T-cell (primary cell): ENCODE results near the gene ADCY1. TPM values are rescaled to one million over a fixed set of nuclear protein-coding genes. Genes with fewer than 3 reads are reported as not detected.

Experiments
- ATAC-seq, 4 experiments: fragments of 200-7000 bp in 3 of 4; fragments of 150-1000 bp in 1 of 4; cut with Tn5 transposase; replicated peaks in 1 of 4; 1 replicate in 3 of 4; 2 replicates in 1 of 4; pipeline ENCODE4 v1.10.0; 2021; ENCODE audit warnings: moderate library complexity in 3 of 4, mild to moderate bottlenecking in 2 of 4, moderate number of reproducible peaks in 1 of 4
- CTCF ChIA-PET, 2 donors: fragments of 300-600 bp; sonication (Branson Sonifier 250); formaldehyde crosslinking; loops; one replicate each; lab custom pipeline; 2022; ENCODE audit warnings: antibody characterized with exemption in 2 of 2; lab: Charles Lee
- POLR2A ChIA-PET, 2 donors: fragments of 300-600 bp; sonication (Branson Sonifier 250); formaldehyde crosslinking; loops; one replicate each; lab custom pipeline; 2022; ENCODE audit warnings: antibody characterized with exemption in 2 of 2; lab: Charles Lee
- DNase-seq, 35 experiments: peaks; one replicate each; pipeline versions ENCODE4 v3.0.0 to v3.0.0-alpha.2; 2013 to 2023
- H3K27ac ChIP-seq: one replicate; pipeline ENCODE4 v1.5.1; 2013; ENCODE audit warnings: low read length
- H3K27me3 ChIP-seq, 2 experiments: replicated peaks in 1 of 2; 1 replicate in 1 of 2; 2 replicates in 1 of 2; pipeline versions ENCODE4 v1.6.1 to v1.7.0; 2013; ENCODE audit warnings: low read length in 1 of 2, mixed read lengths in 1 of 2; ENCODE audit not compliant: control insufficient read depth in 2 of 2, insufficient read depth in 2 of 2; ENCODE audit errors: extremely low read depth in 1 of 2
- H3K36me3 ChIP-seq, 2 donors: 1 replicate in 1 of 2; 2 replicates in 1 of 2; pipeline versions ENCODE4 v1.6.1 to v1.7.0; 2013; ENCODE audit warnings: low read length in 1 of 2; ENCODE audit not compliant: control insufficient read depth in 2 of 2, insufficient read depth in 1 of 2; ENCODE audit errors: extremely low read depth in 1 of 2
- H3K4me1 ChIP-seq, 2 experiments: 1 replicate in 1 of 2; 2 replicates in 1 of 2; pipeline versions ENCODE4 v1.6.1 to v1.7.0; 2013; ENCODE audit warnings: low read length in 2 of 2, mixed read lengths in 1 of 2; ENCODE audit not compliant: insufficient read depth in 2 of 2, control insufficient read depth in 1 of 2; ENCODE audit errors: extremely low read depth in 1 of 2
- H3K4me3 ChIP-seq, 2 donors: 1 replicate in 1 of 2; 2 replicates in 1 of 2; pipeline versions ENCODE4 v1.5.1 to v1.7.0; 2013; ENCODE audit warnings: mild to moderate bottlenecking in 2 of 2, low read length in 1 of 2, moderate library complexity in 1 of 2; ENCODE audit not compliant: control insufficient read depth in 1 of 2; ENCODE audit errors: extremely low read depth in 1 of 2
- H3K9me3 ChIP-seq: 2 replicates; pipeline ENCODE4 v1.7.0; 2013
- H3K27ac Mint-ChIP-seq, 2 donors: one replicate each; pipeline ENCODE4 v1.8.0; 2020 to 2021; ENCODE audit warnings: mild to moderate bottlenecking in 2 of 2, mixed read lengths in 2 of 2
- H3K27me3 Mint-ChIP-seq, 2 donors: one replicate each; pipeline ENCODE4 v1.8.0; 2021 to 2022; ENCODE audit warnings: mixed read lengths in 2 of 2
- H3K36me3 Mint-ChIP-seq: one replicate; pipeline ENCODE4 v1.8.0; 2021; ENCODE audit warnings: mixed read lengths
- H3K4me1 Mint-ChIP-seq, 3 donors: one replicate each; pipeline ENCODE4 v1.8.0; 2020 to 2022; ENCODE audit warnings: mixed read lengths in 3 of 3, mild to moderate bottlenecking in 1 of 3
- H3K4me3 Mint-ChIP-seq, 3 donors: one replicate each; pipeline ENCODE4 v1.8.0; 2020 to 2022; ENCODE audit warnings: mild to moderate bottlenecking in 3 of 3, mixed read lengths in 3 of 3, moderate library complexity in 3 of 3
- H3K9me3 Mint-ChIP-seq, 3 donors: one replicate each; pipeline ENCODE4 v1.8.0; 2020 to 2022; ENCODE audit warnings: mixed read lengths in 3 of 3
- WGBS: methylation state at CpG from one replicate; pipeline ENCODE4 v1.1.5; 2013; ENCODE audit warnings: missing lambda C conversion rate; ENCODE audit not compliant: insufficient coverage; 5-methylcytosine and 5-hydroxymethylcytosine counted together
- total RNA-seq, 35 experiments: library from RNA in 6 of 35; stranded (reverse) in 6 of 35; fragments of 120-200 nt in 1 of 35; gene quantifications; one replicate each; pipeline versions ENCODE4 v1.2.1 to v1.2.4 and lab custom pipeline; 2013 to 2026

The ADCY1 gene
- total RNA-seq, 5 donors from 2014 or later (not counting 1 experiment from before 2014, with no cell fraction given), result 0.03 to 0.44 (median 0.05) TPM

DNA sequence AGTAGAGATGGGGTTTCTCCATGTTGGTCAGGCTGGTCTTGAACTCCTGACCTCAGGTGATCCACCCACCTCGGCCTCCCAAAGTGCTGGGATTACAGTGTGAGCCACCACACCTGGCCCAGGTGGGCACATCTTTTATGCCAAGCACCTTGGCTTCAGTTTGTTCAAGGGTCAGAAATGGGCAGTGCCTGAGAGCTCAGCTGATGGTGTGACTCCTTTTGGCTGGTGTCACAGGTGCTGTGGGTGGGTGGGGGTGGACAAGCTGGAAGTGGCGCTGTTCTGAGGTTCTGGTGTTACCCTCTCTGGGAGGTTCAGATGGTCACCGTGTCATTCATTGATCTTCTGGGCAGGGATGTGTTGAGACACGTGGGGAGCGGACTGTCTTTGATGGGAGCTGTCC is 11.5 kb downstream of the ADCY1 start:
- no peaks in the 10 kb centered on the region for H3K27me3 Mint-ChIP-seq
- H3K4me3 Mint-ChIP-seq, result no peak overlapping the region
- no peaks in the 10 kb centered on the region for H3K4me1 Mint-ChIP-seq
- Histone ChIP-seq H3K36me3 (no peaks in the 10 kb centered on the region), H3K27ac (no peak overlapping the region), H3K4me3 (no peak overlapping the region), H3K9me3 (no peaks in the 10 kb centered on the region), H3K27me3 (peaks cover 0 to 16% of the 10 kb centered on the region in 2 experiments), H3K4me1 (no peaks in the 10 kb centered on the region)
- no peaks in the 10 kb centered on the region for H3K36me3 Mint-ChIP-seq
- H3K9me3 Mint-ChIP-seq, result no peaks in the 10 kb centered on the region
- no peak overlapping the region for H3K27ac Mint-ChIP-seq
- POLR2A ChIA-PET, result no interaction called here
- CTCF ChIA-PET, result no interaction called here
- ATAC-seq (no peak), DNase-seq (no peak)
- 77% methylated on average over 5 of the region's 5 CpGs for WGBS

DNA sequence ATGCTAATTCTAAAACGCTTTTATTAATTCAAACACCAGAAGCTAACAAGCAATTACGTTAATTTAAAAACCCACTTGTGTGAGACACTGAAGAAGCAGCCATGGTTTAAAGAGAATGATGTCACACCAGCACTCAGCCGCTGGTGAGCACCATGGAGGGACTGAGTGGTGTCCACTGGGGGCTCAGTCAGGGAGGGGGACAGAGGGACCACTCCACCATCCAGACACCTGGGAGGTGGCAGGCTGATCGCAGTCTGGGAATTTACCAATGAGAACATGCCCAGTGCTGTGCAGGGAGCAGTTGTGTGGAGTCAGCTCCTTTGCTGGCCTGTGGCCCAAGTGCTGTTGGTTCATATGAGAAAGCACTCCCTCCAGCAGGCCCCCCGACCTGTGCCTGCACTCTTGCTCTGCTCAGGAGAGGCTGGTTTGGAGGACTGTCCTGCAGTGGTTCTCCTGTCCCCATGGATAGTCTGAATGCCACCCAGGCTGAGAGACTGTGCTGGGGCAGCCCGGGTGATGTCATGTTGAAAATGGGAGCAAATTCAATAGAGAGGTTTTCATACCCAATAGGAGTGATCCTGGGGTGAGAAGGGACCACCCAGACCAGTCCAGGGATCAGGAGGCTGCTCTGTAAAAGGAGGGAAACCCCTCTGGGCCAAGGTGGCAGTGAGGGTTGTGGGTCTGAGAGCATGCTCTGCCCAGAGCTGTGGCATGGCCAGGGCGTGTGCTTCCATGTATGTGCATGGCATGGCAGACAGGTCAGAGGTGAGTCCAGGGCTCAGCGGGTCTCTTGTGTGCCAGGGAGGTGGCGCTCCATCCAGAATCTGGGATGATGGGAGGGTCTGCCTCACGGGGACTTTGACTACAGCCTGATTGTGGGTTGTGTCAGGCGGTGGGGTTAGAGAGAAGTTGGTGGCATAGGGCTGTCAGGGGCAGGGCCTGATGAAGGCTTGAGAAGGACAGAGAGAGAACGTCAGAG is 12.7 kb downstream of the ADCY1 start:
- no peaks in the 10 kb centered on the region for H3K27me3 Mint-ChIP-seq
- CTCF ChIA-PET, result no interaction called here
- WGBS, result 69% methylated on average over 9 of the region's 12 CpGs
- no peak overlapping the region for H3K27ac Mint-ChIP-seq
- H3K4me3 Mint-ChIP-seq, result no peak overlapping the region
- H3K4me1 Mint-ChIP-seq, result no peaks in the 10 kb centered on the region
- H3K36me3 Mint-ChIP-seq, result no peaks in the 10 kb centered on the region
- POLR2A ChIA-PET, result no interaction called here
- Histone ChIP-seq H3K4me3 (no peak overlapping the region), H3K9me3 (no peaks in the 10 kb centered on the region), H3K27me3 (peaks cover 0 to 19% of the 10 kb centered on the region in 2 experiments), H3K36me3 (no peaks in the 10 kb centered on the region), H3K27ac (no peak overlapping the region), H3K4me1 (no peaks in the 10 kb centered on the region)
- DNase-seq (no peak), ATAC-seq (no peak)
- no peaks in the 10 kb centered on the region for H3K9me3 Mint-ChIP-seq

DNA sequence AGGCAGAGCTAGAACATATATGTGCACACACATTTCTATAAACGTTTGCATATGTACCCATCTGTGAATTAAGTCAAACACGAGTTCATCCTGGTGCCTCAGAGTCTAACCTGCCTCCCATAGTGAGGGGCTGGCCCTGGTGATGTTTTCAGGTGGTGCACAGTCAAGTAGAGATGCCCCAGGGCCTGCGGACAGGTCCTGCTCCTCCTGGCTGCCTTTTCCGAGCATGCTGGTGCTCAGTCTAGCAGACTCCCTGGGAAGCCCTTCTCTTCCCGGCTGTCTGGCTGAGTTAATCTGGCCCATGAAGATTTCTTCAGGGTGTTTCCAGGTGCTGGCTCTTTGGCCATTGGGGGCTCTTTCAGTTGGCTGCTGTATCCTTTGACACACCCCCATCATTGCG is 14.3 kb downstream of the ADCY1 start:
- Histone ChIP-seq H3K27me3 (peaks cover 0 to 25% of the 10 kb centered on the region in 2 experiments), H3K27ac (no peak overlapping the region), H3K4me3 (no peak overlapping the region), H3K36me3 (no peaks in the 10 kb centered on the region), H3K9me3 (no peaks in the 10 kb centered on the region), H3K4me1 (no peaks in the 10 kb centered on the region)
- Mint-ChIP-seq H3K4me1 (no peaks in the 10 kb centered on the region), H3K36me3 (no peaks in the 10 kb centered on the region), H3K27ac (no peak overlapping the region), H3K4me3 (no peak overlapping the region), H3K9me3 (no peaks in the 10 kb centered on the region), H3K27me3 (no peaks in the 10 kb centered on the region)
- ATAC-seq (no peak), DNase-seq (no peak)
- CTCF ChIA-PET, result no interaction called here
- POLR2A ChIA-PET, result no interaction called here
- 83% methylated on average over 3 of the region's 6 CpGs for WGBS

DNA sequence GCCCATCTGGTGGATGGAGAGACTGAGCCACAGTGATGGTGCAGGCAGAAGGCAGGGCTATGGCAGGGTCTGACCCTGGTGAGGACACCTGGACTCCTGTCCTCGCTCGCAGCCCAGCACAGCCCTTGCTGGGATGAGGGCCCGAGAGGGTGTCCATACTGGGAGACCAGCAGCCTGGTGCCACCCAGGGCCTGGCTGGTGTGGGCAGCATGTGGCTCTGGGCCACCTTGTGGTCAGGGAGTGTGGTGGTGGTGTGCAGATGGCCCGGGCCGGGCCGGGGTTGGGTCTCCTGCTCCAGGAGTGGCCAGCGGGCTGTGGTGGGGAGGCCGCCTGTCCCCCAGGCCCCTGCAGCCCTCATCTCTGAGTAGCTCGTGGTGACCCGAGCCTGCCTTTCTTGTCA is 14.9 kb downstream of the ADCY1 start:
- ChIA-PET POLR2A (no interaction called here), CTCF (no interaction called here)
- Mint-ChIP-seq H3K4me3 (no peak overlapping the region), H3K27ac (no peak overlapping the region), H3K4me1 (no peaks in the 10 kb centered on the region), H3K9me3 (no peaks in the 10 kb centered on the region), H3K27me3 (no peaks in the 10 kb centered on the region), H3K36me3 (no peaks in the 10 kb centered on the region)
- ATAC-seq (no peak), DNase-seq (no peak)
- H3K9me3 ChIP-seq, result no peaks in the 10 kb centered on the region
- H3K36me3 ChIP-seq, result no peaks in the 10 kb centered on the region
- 80% methylated on average over 10 of the region's 10 CpGs for WGBS
- no peak overlapping the region for H3K27ac ChIP-seq
- H3K4me1 ChIP-seq, result no peaks in the 10 kb centered on the region
- no peak overlapping the region for H3K4me3 ChIP-seq
- H3K27me3 ChIP-seq, result peaks cover 0 to 25% of the 10 kb centered on the region in 2 experiments

DNA sequence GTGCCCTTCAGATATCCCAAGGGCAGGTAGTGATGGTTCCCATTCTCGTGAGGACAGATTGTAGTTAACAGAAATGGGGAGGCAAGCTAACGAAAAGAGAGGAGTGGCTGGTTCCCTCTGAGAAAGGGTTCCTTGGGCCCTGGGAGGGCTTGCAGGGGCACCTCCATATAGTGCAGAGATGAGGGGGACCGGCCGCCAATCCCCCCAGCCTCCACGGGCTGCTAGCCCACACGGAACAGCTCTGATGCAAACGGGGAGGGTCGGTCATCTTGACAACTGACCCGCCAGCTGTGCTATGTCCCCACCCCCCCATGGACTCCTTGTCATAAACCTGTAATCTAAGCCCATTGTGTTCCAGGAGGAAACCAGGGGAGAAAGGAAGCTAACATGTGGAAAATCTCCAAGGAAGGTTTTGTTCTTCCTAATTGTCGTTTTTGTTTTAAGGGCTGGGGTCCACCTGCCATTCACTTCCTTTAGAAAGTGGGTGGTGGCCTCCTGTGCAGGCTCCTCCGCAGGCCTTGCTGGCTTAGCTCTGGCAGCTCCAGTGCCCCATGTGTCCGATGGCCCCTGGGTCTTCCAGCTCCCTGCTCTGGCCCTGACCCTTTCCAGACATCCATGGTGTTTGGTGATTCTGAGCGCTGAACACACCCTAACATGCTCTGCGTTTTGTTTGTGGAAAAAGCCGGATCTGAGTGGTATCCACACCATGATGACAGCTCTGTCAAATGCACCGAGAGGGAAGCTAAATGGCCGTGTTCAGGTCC is 15.9 kb downstream of the ADCY1 start:
- ATAC-seq (no peak), DNase-seq (no peak)
- no peaks in the 10 kb centered on the region for H3K36me3 ChIP-seq
- H3K9me3 Mint-ChIP-seq, result no peaks in the 10 kb centered on the region
- H3K4me1 ChIP-seq, result no peaks in the 10 kb centered on the region
- POLR2A ChIA-PET, result no interaction called here
- no peaks in the 10 kb centered on the region for H3K4me1 Mint-ChIP-seq
- H3K27me3 Mint-ChIP-seq, result no peaks in the 10 kb centered on the region
- H3K27me3 ChIP-seq, result peaks cover 0 to 21% of the 10 kb centered on the region in 2 experiments
- no peaks in the 10 kb centered on the region for H3K9me3 ChIP-seq
- CTCF ChIA-PET, result no interaction called here
- no peak overlapping the region for H3K4me3 ChIP-seq
- WGBS, result 93% methylated on average over 8 of the region's 17 CpGs
- no peak overlapping the region for H3K27ac ChIP-seq
- H3K36me3 Mint-ChIP-seq, result no peaks in the 10 kb centered on the region
- H3K27ac Mint-ChIP-seq, result no peak overlapping the region
- H3K4me3 Mint-ChIP-seq, result no peak overlapping the region

DNA sequence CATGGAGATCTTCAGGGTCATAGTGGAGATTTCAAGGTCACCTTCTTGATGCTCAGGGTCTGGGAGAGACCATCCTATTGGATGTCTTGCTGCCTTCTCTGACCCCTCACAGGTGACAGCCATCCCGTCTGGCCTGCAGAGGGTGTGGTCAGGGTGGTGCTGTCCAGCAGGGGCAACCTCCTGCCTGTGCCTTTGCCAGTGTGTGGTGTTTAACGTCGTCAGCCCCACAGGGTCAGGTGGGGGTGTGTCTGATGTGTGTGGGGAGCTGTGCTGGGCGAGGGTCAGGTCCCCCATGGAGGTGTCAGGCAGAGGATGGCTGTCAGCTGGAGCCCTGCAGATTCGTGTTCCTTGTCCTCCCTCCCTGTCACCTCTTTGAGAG is 16.5 kb downstream of the ADCY1 start:
- Histone ChIP-seq H3K27ac (no peak overlapping the region), H3K27me3 (peaks cover 0 to 21% of the 10 kb centered on the region in 2 experiments), H3K4me3 (no peak overlapping the region), H3K36me3 (no peaks in the 10 kb centered on the region), H3K9me3 (no peaks in the 10 kb centered on the region), H3K4me1 (no peaks in the 10 kb centered on the region)
- no peaks in the 10 kb centered on the region for H3K9me3 Mint-ChIP-seq
- ChIA-PET CTCF (no interaction called here), POLR2A (no interaction called here)
- 33% methylated on average over 4 of the region's 5 CpGs for WGBS
- DNase-seq (no peak), ATAC-seq (no peak)
- H3K27me3 Mint-ChIP-seq, result no peaks in the 10 kb centered on the region
- H3K4me3 Mint-ChIP-seq, result no peak overlapping the region
- no peaks in the 10 kb centered on the region for H3K4me1 Mint-ChIP-seq
- no peak overlapping the region for H3K27ac Mint-ChIP-seq
- H3K36me3 Mint-ChIP-seq, result no peaks in the 10 kb centered on the region
